ENCODE results near the gene CTCF. TPM values are rescaled to one million over a fixed set of nuclear protein-coding genes. Genes with fewer than 3 reads are reported as not detected.
A peak's percentile ranks its signal among the peaks of the same experiment; 100 is the strongest.

CTCF gene
- total RNA-seq, 4 donors from 2014 or later: 24.2 to 42.9 (median 28.2) TPM

GRCh38 chr16:67667817-67668494, 105.6 kb downstream of the CTCF start:
- DNase-seq (ENCODE audit: low spot score): no peak
- ATAC-seq (ENCODE audit: low FRiP score): peak; percentile 69
- peak in 1 of 3 donors; percentile 44 for TF ChIP-seq CTCF (IDR thresholded peaks at IDR 0.05)

- DNase-seq (ENCODE audit: low spot score) (no peak), ATAC-seq (ENCODE audit: low FRiP score) (no peak)
- TF ChIP-seq CTCF (IDR thresholded peaks at IDR 0.05): no peak
Measured at GRCh38 chr16:67668495-67669157, 106.3 kb downstream of the CTCF start.

- TF ChIP-seq CTCF (IDR thresholded peaks at IDR 0.05): no peak
- ATAC-seq (ENCODE audit: low FRiP score) (no peak), DNase-seq (ENCODE audit: low spot score) (no peak)
Measured at GRCh38 chr16:67669499-67670101, 107.3 kb downstream of the CTCF start.

GRCh38 chr16:67672306-67672705, 110.0 kb downstream of the CTCF start:
- no peak for DNase-seq (ENCODE audit: low spot score)
- no peak for ATAC-seq (ENCODE audit: low FRiP score)
- TF ChIP-seq CTCF (IDR thresholded peaks at IDR 0.05): no peak

- TF ChIP-seq CTCF (IDR thresholded peaks at IDR 0.05): peak in 1 of 3 donors; percentile 6
- ATAC-seq (ENCODE audit: low FRiP score): peak; percentile 50
- no peak for DNase-seq (ENCODE audit: low spot score)
Measured at GRCh38 chr16:67672739-67673662, 110.7 kb downstream of the CTCF start.

GRCh38 chr16:67673712-67674580, 111.6 kb downstream of the CTCF start:
- DNase-seq (ENCODE audit: low spot score) (no peak), ATAC-seq (ENCODE audit: low FRiP score) (no peak)
- TF ChIP-seq CTCF (IDR thresholded peaks at IDR 0.05): no peak
